ENCODE measurements around the gene SH3BGRL3.

SH3BGRL3 gene

DNA sequence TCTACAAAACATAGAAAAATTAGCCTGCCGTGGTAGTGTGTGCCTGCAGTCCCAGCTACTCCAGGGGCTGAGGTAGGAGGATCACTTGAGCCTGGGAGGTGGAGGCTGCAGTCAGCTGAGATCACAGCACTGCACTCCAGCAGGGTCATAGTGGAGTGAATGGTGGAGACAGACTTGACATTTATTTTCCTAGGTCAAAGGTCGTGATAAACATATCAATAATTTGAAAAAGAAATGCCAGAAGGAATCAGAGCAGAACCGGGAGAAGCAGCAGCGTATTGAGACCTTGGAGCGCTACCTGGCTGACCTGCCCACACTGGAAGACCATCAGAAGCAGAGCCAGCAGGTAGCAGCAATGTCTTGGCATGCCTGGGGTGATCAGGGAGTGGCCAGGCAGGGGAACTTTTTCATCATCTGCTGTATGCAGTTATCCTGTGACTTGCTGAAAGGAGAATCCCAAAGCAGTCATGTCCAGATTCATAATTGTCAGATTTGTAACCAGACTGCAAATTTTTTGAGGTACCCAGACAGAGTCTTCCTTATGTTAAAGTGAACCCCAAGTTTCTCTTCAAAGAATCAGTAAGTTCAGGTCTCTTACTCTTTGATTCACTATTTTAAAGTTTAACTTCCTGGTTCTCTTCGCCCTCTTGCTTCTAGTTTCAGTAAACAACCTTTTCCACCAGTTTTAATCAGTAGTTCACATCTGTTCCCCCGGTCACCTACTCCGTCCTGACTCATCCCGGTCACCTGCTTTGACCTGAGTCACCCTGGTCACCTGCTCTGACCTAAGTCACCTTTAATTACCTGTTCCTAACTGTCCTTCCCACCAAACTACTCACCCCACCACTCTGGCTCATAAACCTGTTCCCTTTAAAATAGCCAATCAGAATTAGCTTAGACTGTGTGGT is 11.3 kb upstream of the SH3BGRL3 start:
- Histone ChIP-seq H3K27me3 (ENCODE audit: insufficient read depth, insufficient read length) (no peaks in the 10 kb centered on the region), H3K36me3 (ENCODE audit: insufficient read depth, insufficient read length, low read length) (peaks cover 87% of the 10 kb centered on the region), H3K9ac (ENCODE audit: insufficient read length, low read depth) (no peak overlapping the region), H3K4me1 (ENCODE audit: insufficient read depth, insufficient read length) (no peaks in the 10 kb centered on the region), H3K9me3 (ENCODE audit: insufficient read depth, low read length) (peaks cover 26% of the 10 kb centered on the region), H3K4me3 (ENCODE audit: insufficient read length, low read depth) (no peak overlapping the region)
- no peak for TF ChIP-seq SUZ12 (IDR thresholded peaks at IDR 0.05; ENCODE audit: extremely low read depth, insufficient read depth, insufficient read length)
- no peak for TF ChIP-seq YY1 (IDR thresholded peaks at IDR 0.05; ENCODE audit: insufficient read depth, insufficient read length)
- TF ChIP-seq ZNF274 (IDR thresholded peaks at IDR 0.05; ENCODE audit: low read depth, low read length), result no peak
- no peak for DNase-seq (ENCODE audit: low read depth, low spot score)

DNA sequence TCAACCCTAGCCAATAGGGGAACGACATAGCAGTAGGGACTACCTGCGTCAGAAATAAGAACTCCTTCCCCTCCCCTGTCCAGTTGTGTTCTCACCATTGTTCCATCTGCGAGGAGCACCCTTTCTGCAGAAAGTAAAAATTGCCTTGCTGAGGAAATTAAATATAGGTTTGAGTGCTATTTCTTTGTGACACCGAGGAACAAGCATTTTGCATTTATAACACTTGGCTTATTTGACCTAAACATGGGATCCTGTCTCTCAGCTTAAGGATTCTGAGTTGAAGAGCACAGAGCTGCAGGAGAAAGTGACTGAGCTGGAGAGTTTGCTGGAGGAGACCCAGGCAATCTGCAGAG is 10.7 kb upstream of the SH3BGRL3 start:
- Histone ChIP-seq H3K9ac (ENCODE audit: insufficient read length, low read depth) (no peak overlapping the region), H3K4me3 (ENCODE audit: insufficient read length, low read depth) (no peak overlapping the region), H3K36me3 (ENCODE audit: insufficient read depth, insufficient read length, low read length) (peaks cover 85% of the 10 kb centered on the region), H3K4me1 (ENCODE audit: insufficient read depth, insufficient read length) (no peaks in the 10 kb centered on the region), H3K27me3 (ENCODE audit: insufficient read depth, insufficient read length) (no peaks in the 10 kb centered on the region), H3K9me3 (ENCODE audit: insufficient read depth, low read length) (peaks cover 26% of the 10 kb centered on the region)
- TF ChIP-seq YY1 (IDR thresholded peaks at IDR 0.05; ENCODE audit: insufficient read depth, insufficient read length), result no peak
- TF ChIP-seq SUZ12 (IDR thresholded peaks at IDR 0.05; ENCODE audit: extremely low read depth, insufficient read depth, insufficient read length), result no peak
- TF ChIP-seq ZNF274 (IDR thresholded peaks at IDR 0.05; ENCODE audit: low read depth, low read length), result no peak
- DNase-seq (ENCODE audit: low read depth, low spot score), result no peak

DNA sequence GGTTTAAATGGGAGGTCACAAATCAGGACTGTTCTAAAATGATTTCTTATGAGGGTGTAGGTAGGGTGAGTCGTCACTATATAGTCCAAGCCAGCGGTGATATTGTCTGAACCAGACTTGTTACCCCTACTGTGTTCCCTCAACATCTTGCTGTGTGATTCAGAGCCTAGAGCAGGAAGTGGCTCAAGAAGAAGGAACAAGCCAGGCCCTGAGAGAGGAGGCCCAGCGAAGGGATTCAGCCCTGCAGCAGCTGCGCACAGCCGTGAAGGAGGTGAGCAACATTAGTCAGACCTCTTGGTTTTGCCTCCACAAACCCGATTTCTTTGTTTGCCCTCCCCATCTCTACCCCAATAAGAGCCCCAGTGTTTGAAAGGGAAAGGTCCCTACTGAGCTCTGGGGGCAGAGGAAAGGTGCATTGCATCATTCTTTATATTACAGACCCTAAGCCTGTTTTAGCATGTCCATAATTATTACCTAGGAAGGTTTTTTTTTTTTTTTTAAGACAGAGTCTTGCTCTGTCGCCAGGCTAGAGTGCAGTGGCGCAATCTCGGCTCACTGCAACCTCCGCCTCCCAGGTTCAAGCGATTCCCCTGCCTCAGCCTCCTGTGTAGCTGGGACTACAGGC is 5.0 kb upstream of the SH3BGRL3 start:
- peaks cover 19% of the 10 kb centered on the region for H3K4me1 ChIP-seq (ENCODE audit: insufficient read depth, insufficient read length)

DNA sequence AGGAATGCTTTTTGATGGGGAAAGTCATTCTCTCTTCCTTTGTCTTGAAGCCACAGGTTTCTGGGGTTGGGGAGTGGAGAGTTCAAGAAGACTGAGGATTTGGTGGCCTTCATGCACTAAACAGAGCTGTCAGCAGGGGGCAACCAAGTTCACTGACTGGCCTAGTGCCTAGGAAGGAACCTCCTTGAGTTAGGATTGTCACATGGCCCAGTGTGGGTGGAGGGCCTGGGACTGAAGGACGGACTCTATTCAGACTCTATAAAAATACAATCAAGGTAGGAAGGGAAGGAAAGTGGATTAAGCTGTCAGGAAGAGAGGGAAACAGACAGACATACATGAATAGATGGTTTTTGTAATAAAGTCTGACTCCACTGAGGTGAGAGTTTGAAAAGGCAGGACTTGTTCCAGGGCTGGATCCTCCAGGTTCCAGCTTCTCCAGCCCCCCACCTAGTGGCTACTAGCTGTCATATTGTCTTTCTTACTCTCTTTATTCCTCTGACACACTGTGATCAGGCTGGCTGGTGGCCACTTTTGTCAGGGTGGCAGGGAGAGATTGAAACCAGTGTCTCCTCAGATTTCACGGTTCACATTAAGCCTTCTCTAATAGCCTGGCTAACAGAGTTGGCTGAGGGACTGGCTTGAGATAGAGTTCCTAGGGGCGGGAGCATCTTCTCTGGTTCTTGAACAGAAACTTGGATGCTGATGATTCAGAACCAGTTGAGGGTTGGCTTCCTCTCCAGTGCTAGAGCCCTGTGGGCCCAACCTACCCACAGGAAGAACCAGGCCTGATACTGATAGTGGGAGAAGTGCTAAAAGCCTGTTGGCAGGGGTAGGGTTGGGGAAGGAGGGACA is 4.1 kb upstream of the SH3BGRL3 start:
- peaks cover 19% of the 10 kb centered on the region for H3K4me1 ChIP-seq (ENCODE audit: insufficient read depth, insufficient read length)
- no peak for TF ChIP-seq SUZ12 (IDR thresholded peaks at IDR 0.05; ENCODE audit: extremely low read depth, insufficient read depth, insufficient read length)
- TF ChIP-seq ZNF274 (IDR thresholded peaks at IDR 0.05; ENCODE audit: low read depth, low read length), result no peak
- H3K27me3 ChIP-seq (ENCODE audit: insufficient read depth, insufficient read length), result no peaks in the 10 kb centered on the region
- peak; percentile 94 for DNase-seq (ENCODE audit: low read depth, low spot score)
- H3K36me3 ChIP-seq (ENCODE audit: insufficient read depth, insufficient read length, low read length), result peaks cover 74% of the 10 kb centered on the region
- no peaks in the 10 kb centered on the region for H3K9me3 ChIP-seq (ENCODE audit: insufficient read depth, low read length)
- H3K9ac ChIP-seq (ENCODE audit: insufficient read length, low read depth), result no peak overlapping the region
- H3K4me3 ChIP-seq (ENCODE audit: insufficient read length, low read depth), result no peak overlapping the region

More for the DNA sequence above, 5.0 kb upstream of the SH3BGRL3 start:
- Histone ChIP-seq H3K9me3 (ENCODE audit: insufficient read depth, low read length) (no peaks in the 10 kb centered on the region; the same call in 1 of the 2 replicates), H3K27me3 (ENCODE audit: insufficient read depth, insufficient read length) (no peaks in the 10 kb centered on the region), H3K4me3 (ENCODE audit: insufficient read length, low read depth) (no peak overlapping the region), H3K36me3 (ENCODE audit: insufficient read depth, insufficient read length, low read length) (peaks cover 82% of the 10 kb centered on the region), H3K9ac (ENCODE audit: insufficient read length, low read depth) (no peak overlapping the region)
- TF ChIP-seq ZNF274 (IDR thresholded peaks at IDR 0.05; ENCODE audit: low read depth, low read length) (no peak), YY1 (IDR thresholded peaks at IDR 0.05; ENCODE audit: insufficient read depth, insufficient read length) (no peak), SUZ12 (IDR thresholded peaks at IDR 0.05; ENCODE audit: extremely low read depth, insufficient read depth, insufficient read length) (no peak)
- no peak for DNase-seq (ENCODE audit: low read depth, low spot score)

DNA sequence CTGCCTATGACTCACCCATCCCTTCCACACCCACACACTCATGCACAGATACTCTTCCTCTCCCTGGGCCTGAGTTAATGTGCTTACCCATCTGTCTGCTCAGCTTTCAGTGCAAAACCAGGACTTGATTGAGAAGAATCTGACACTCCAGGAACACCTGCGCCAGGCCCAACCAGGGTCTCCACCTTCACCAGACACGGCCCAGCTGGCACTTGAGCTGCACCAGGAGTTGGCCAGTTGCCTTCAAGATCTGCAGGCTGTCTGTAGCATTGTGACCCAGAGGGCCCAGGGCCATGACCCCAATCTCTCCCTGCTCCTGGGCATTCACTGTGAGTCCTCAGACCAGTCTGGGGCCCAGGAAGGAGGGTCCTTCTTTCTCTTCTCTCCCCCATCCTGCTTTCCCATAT is 3.5 kb upstream of the SH3BGRL3 start:
- Histone ChIP-seq H3K4me3 (ENCODE audit: insufficient read length, low read depth) (no peak overlapping the region), H3K9ac (ENCODE audit: insufficient read length, low read depth) (no peak overlapping the region), H3K4me1 (ENCODE audit: insufficient read depth, insufficient read length) (peaks cover 25% of the 10 kb centered on the region), H3K36me3 (ENCODE audit: insufficient read depth, insufficient read length, low read length) (peaks cover 74% of the 10 kb centered on the region), H3K9me3 (ENCODE audit: insufficient read depth, low read length) (no peaks in the 10 kb centered on the region), H3K27me3 (ENCODE audit: insufficient read depth, insufficient read length) (no peaks in the 10 kb centered on the region)
- no peak for TF ChIP-seq YY1 (IDR thresholded peaks at IDR 0.05; ENCODE audit: insufficient read depth, insufficient read length)
- no peak for TF ChIP-seq SUZ12 (IDR thresholded peaks at IDR 0.05; ENCODE audit: extremely low read depth, insufficient read depth, insufficient read length)
- no peak for TF ChIP-seq ZNF274 (IDR thresholded peaks at IDR 0.05; ENCODE audit: low read depth, low read length)
- DNase-seq (ENCODE audit: low read depth, low spot score), result no peak

DNA sequence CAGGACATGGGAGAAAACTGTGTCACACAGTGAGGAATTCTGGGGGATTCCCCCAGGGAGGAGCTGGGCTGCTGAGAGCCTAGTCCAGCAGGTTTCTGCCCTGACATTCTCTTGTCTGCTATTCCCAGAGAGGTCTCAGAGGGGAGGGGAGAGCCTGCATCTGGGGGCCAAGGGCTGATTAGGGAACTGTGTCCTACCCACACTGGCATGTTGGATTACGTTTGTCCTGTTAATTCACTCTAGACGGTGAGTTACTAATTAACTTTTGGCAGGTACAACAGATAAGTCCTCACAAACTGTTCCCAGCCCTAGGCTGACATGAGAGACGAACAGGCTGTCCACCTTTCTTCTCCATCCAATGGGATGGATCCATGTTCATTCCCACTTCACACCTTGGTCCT is 2.6 kb upstream of the SH3BGRL3 start:
- no peak for DNase-seq (ENCODE audit: low read depth, low spot score)
- Histone ChIP-seq H3K9me3 (ENCODE audit: insufficient read depth, low read length) (no peaks in the 10 kb centered on the region), H3K4me1 (ENCODE audit: insufficient read depth, insufficient read length) (peaks cover 30% of the 10 kb centered on the region), H3K27me3 (ENCODE audit: insufficient read depth, insufficient read length) (no peaks in the 10 kb centered on the region), H3K9ac (ENCODE audit: insufficient read length, low read depth) (no peak overlapping the region), H3K4me3 (ENCODE audit: insufficient read length, low read depth) (no peak overlapping the region), H3K36me3 (ENCODE audit: insufficient read depth, insufficient read length, low read length) (peaks cover 71% of the 10 kb centered on the region)
- TF ChIP-seq YY1 (IDR thresholded peaks at IDR 0.05; ENCODE audit: insufficient read depth, insufficient read length) (no peak), ZNF274 (IDR thresholded peaks at IDR 0.05; ENCODE audit: low read depth, low read length) (no peak), SUZ12 (IDR thresholded peaks at IDR 0.05; ENCODE audit: extremely low read depth, insufficient read depth, insufficient read length) (no peak)
